ENCODE measurements around the gene MED20. TPM values are rescaled to one million over a fixed set of nuclear protein-coding genes. Genes with fewer than 3 reads are reported as not detected.

The MED20 gene, protein sequence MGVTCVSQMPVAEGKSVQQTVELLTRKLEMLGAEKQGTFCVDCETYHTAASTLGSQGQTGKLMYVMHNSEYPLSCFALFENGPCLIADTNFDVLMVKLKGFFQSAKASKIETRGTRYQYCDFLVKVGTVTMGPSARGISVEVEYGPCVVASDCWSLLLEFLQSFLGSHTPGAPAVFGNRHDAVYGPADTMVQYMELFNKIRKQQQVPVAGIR
- total RNA-seq (2021) = 31.8 and 39.0 TPM in 2 replicates
- percentile 67 among the genes with signal in this experiment for Bru-seq, nascent RNA
- BruChase-seq, experiment 1, labeled RNA remaining after a 2-hour chase = percentile 70 among the genes with signal in this experiment
- BruChase-seq, experiment 2, labeled RNA remaining after a 6-hour chase = percentile 75 among the genes with signal in this experiment
- long read RNA-seq, transcript MED20-201 (4 exons, 2,438 nt) = major isoform, 90 of 110 reads
- long read RNA-seq, transcript MED20-207 (3 exons, 1,481 nt) = minor isoform, 8 of 110 reads
- long read RNA-seq, partial matches to known transcripts = 0 of 110 reads
- long read RNA-seq, other reads (novel, unspliced or antisense) = 10 of 110 reads

DNA sequence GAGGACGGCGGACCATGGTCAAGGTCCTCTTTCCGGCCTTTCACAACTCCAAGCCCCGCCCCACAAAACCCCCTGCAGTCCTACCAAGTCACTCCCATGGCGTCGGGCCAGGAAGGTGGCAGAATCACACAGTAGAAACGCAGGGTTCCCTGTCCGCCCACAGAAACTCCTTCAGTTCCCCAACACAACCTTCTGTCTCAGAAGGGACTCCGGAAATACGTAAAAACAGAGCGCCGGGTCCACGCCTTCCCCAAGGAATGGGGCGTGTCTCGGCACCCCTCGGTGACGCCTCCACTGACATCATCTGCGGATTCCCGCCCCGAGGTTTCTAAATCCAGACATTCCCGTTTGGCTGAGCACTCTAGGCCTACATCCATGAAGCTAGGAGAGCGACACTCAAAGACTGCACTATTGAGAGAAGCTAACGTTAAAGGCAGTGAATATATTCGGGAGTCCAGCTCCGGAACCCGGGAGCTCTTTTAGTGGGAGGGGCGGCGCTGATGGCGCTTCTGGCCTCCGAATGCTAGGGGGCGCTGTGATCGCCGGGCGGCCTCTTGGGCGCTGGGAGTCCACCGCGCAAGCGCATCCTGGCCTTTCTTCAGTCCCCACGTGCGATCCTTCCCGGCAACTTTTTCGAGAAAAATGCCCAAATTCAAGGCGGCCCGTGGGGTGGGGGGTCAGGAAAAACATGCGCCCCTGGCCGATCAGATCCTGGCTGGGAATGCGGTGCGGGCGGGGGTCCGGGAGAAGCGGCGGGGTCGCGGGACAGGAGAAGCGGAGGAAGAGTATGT, at the start of gene MED20, which contains the start of gene BYSL:
TSS of gene MED20 (minus strand) at position 219 of the 791 bp plus-strand sequence. CDS start at position 98, 121 bp downstream.
TSS of gene BYSL (plus strand) at position 579 of the 791 bp plus-strand sequence. CDS start at position 643, 64 bp downstream.
- ChIA-PET POLR2A (ENCODE audit: low non-redundant PET) (interaction anchor here (0.6 kb wide), 1 partner anchor 1443 kb away, joined by 3 read pairs; no protein-coding TSS in a partner anchor), CTCF (interaction anchor here (0.5 to 1.3 kb wide), 14 partner anchors 8 to 862 kb away, joined by 3 to 16 read pairs (median 5); partner anchors contain the start of genes TAF8, TOMM6 and USP49)
- peak; percentile 95 for DNase-seq (ENCODE audit: low spot score)

DNA sequence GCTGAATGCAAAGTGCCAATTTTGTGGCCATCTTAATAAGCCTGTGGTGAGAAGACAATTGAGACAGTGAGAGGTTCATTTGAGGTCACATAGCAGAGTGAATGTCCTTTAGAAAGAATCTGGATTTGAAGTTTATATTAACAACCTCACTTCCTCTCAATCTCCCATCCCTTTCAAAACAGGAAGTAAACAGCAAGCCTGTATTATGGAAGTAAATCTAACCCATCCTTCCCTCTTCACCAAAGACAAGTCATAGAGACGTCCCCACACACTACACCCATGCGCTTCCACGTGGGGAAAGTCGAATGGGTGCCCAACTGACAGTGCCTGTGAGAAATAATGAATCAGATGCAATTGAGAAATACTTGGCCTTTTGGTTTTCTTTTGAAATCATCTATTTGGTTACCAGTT, 49.5 kb upstream of the MED20 start:
- Histone ChIP-seq H3K4me3 (ENCODE audit: low read depth, low read length, poor library complexity, severe bottlenecking) (no peak overlapping the region), H3K27me3 (replicated peaks; ENCODE audit: insufficient read depth, low read depth, low read length, poor library complexity) (no peaks in the 10 kb centered on the region), H3K9me3 (ENCODE audit: low read depth, low read length, poor library complexity, severe bottlenecking) (no peaks in the 10 kb centered on the region), H3K27ac (ENCODE audit: low read depth, low read length, poor library complexity, severe bottlenecking) (no peak overlapping the region), H3K36me3 (ENCODE audit: insufficient read depth, low read length, poor library complexity, severe bottlenecking) (no peaks in the 10 kb centered on the region), H3K4me1 (ENCODE audit: insufficient read depth, low read length, poor library complexity, severe bottlenecking) (no peaks in the 10 kb centered on the region)
- CTCF ChIA-PET = no interaction called here
- intact Hi-C loops (cut with micrococcal nuclease; ENCODE audit: unreplicated experiment) = no loop called here
- DNase-seq (ENCODE audit: low spot score) = peak; percentile 61
- no peak for TF ChIP-seq EZH2 (IDR thresholded peaks at IDR 0.05; ENCODE audit: borderline replicate concordance, low read depth, low read length, poor library complexity, severe bottlenecking)
- TF ChIP-seq, protein P1, sequence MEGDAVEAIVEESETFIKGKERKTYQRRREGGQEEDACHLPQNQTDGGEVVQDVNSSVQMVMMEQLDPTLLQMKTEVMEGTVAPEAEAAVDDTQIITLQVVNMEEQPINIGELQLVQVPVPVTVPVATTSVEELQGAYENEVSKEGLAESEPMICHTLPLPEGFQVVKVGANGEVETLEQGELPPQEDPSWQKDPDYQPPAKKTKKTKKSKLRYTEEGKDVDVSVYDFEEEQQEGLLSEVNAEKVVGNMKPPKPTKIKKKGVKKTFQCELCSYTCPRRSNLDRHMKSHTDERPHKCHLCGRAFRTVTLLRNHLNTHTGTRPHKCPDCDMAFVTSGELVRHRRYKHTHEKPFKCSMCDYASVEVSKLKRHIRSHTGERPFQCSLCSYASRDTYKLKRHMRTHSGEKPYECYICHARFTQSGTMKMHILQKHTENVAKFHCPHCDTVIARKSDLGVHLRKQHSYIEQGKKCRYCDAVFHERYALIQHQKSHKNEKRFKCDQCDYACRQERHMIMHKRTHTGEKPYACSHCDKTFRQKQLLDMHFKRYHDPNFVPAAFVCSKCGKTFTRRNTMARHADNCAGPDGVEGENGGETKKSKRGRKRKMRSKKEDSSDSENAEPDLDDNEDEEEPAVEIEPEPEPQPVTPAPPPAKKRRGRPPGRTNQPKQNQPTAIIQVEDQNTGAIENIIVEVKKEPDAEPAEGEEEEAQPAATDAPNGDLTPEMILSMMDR (conservative IDR thresholded peaks at IDR 0.05; ENCODE audit: low read depth, low read length) = no peak
- POLR2A ChIA-PET (ENCODE audit: low non-redundant PET) = no interaction called here
- BruUV-seq (replicated peaks) = no TSS peak

More for the DNA sequence above, at the start of gene MED20, which contains the start of gene BYSL:
- no TSS peak for BruUV-seq (replicated peaks)
- TF ChIP-seq, protein P1 (conservative IDR thresholded peaks at IDR 0.05; ENCODE audit: low read depth, low read length) = peak; percentile 98
- no peak for TF ChIP-seq EZH2 (IDR thresholded peaks at IDR 0.05; ENCODE audit: borderline replicate concordance, low read depth, low read length, poor library complexity, severe bottlenecking)
- intact Hi-C loops (cut with micrococcal nuclease; ENCODE audit: unreplicated experiment) = loop anchor here (1.0 to 2.0 kb wide), 2 partner anchors 134 to 296 kb away; partner anchors contain the start of genes MRPS10 and TOMM6
- Histone ChIP-seq H3K27me3 (replicated peaks; ENCODE audit: insufficient read depth, low read depth, low read length, poor library complexity) (no peaks in the 10 kb centered on the region), H3K9me3 (ENCODE audit: low read depth, low read length, poor library complexity, severe bottlenecking) (no peaks in the 10 kb centered on the region), H3K36me3 (ENCODE audit: insufficient read depth, low read length, poor library complexity, severe bottlenecking) (peaks cover 21% of the 10 kb centered on the region), H3K27ac (ENCODE audit: low read depth, low read length, poor library complexity, severe bottlenecking) (peak within 1 kb of the TSS; percentile 99), H3K4me1 (ENCODE audit: insufficient read depth, low read length, poor library complexity, severe bottlenecking) (peaks cover 9% of the 10 kb centered on the region), H3K4me3 (ENCODE audit: low read depth, low read length, poor library complexity, severe bottlenecking) (peak within 1 kb of the TSS; percentile 66)

All from A673 (cell line).